ENCODE measurements around the gene SERPINA3. TPM values are rescaled to one million over a fixed set of nuclear protein-coding genes. Genes with fewer than 3 reads are reported as not detected.

Gene SERPINA3
- total RNA-seq, 1 donor from 2014 or later: 5.2 TPM

- Mint-ChIP-seq H3K4me1 (ENCODE audit: low read depth) (peaks cover 13% of the 10 kb centered on the region), H3K9me3 (ENCODE audit: low read depth) (peaks cover 29% of the 10 kb centered on the region), H3K4me3 (ENCODE audit: low read depth) (no peak overlapping the region), H3K36me3 (ENCODE audit: insufficient read depth) (peaks cover 12% of the 10 kb centered on the region), H3K27me3 (peaks cover 8% of the 10 kb centered on the region), H3K27ac (no peak overlapping the region)
- no peak for DNase-seq (ENCODE audit: low spot score, unreplicated experiment)
- TF ChIP-seq CTCF (IDR thresholded peaks at IDR 0.05; ENCODE audit: unreplicated experiment): no peak
Measured at GRCh38 chr14:94615823-94616570, 3.8 kb downstream of the SERPINA3 start.

GRCh38 chr14:94617366-94617941 lies 5.3 kb downstream of the SERPINA3 start:
- Mint-ChIP-seq H3K9me3 (ENCODE audit: low read depth) (peaks cover 29% of the 10 kb centered on the region), H3K4me3 (ENCODE audit: low read depth) (no peak overlapping the region), H3K27me3 (peaks cover 11% of the 10 kb centered on the region), H3K27ac (no peak overlapping the region), H3K4me1 (ENCODE audit: low read depth) (peaks cover 6% of the 10 kb centered on the region), H3K36me3 (ENCODE audit: insufficient read depth) (peaks cover 12% of the 10 kb centered on the region)
- TF ChIP-seq CTCF (IDR thresholded peaks at IDR 0.05; ENCODE audit: unreplicated experiment): no peak
- DNase-seq (ENCODE audit: low spot score, unreplicated experiment): no peak

DNA sequence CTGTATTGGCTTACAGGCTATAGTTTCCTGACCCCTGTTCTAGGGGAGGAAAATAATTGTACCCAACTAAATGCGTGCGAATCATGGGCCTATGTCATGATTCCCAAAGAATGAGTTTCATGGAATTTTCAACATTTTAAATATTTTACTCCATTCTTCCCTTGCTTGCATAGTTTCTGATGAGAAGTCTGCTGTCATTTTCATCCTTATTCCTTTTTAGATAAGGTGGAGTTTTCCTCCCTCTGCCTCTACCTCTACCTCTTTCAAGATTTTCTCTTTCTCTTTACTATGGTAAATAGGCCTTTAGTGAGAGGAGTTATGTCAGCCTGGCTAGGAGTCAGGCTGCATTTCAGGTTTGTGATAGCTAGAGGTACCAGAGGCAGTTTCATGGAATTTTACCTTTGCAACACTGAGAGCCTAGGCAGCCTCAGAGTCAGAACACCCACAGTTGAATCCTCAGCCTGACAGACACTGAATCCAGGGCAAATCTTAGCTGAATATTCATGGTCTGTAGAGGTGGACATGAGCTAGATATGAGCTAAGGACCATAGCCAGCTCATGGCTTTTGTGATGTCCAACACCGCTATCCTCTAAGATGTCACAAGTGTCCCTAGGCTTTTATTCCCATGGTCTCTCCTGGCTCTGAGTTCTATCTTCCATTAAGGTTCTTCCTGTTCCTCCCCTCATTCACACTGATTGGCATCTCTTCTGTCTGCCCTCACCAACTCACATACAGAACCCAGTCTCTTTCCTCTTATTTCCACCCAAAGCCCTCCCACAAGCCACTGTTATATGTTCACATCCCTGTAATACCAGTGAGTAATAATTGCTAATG lies 6.0 kb downstream of the SERPINA3 start:
- peaks cover 2% of the 10 kb centered on the region for H3K4me1 Mint-ChIP-seq (ENCODE audit: low read depth)
- no peak for TF ChIP-seq CTCF (IDR thresholded peaks at IDR 0.05; ENCODE audit: unreplicated experiment)
- H3K9me3 Mint-ChIP-seq (ENCODE audit: low read depth): peaks cover 29% of the 10 kb centered on the region
- no peak overlapping the region for H3K4me3 Mint-ChIP-seq (ENCODE audit: low read depth)
- H3K36me3 Mint-ChIP-seq (ENCODE audit: insufficient read depth): peaks cover 12% of the 10 kb centered on the region
- H3K27ac Mint-ChIP-seq: no peak overlapping the region
- DNase-seq (ENCODE audit: low spot score, unreplicated experiment): no peak
- H3K27me3 Mint-ChIP-seq: peaks cover 11% of the 10 kb centered on the region

DNA sequence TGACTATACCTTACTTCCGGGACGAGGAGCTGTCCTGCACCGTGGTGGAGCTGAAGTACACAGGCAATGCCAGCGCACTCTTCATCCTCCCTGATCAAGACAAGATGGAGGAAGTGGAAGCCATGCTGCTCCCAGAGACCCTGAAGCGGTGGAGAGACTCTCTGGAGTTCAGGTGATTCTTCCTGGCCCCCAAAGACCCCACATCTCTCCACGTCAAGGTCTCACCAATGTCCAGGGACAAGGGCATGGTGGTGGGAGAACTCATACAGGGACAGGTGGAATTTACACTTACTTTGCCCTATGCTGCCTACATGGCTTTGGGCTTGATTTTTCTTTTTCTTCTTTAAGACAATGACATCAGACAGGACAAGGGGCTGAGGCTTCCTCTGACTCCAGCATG lies 7.1 kb downstream of the SERPINA3 start:
- TF ChIP-seq CTCF (IDR thresholded peaks at IDR 0.05; ENCODE audit: unreplicated experiment): no peak
- Mint-ChIP-seq H3K4me1 (ENCODE audit: low read depth) (no peaks in the 10 kb centered on the region), H3K4me3 (ENCODE audit: low read depth) (no peak overlapping the region), H3K36me3 (ENCODE audit: insufficient read depth) (peaks cover 12% of the 10 kb centered on the region), H3K27me3 (peaks cover 11% of the 10 kb centered on the region), H3K27ac (no peak overlapping the region), H3K9me3 (ENCODE audit: low read depth) (peaks cover 29% of the 10 kb centered on the region)
- no peak for DNase-seq (ENCODE audit: low spot score, unreplicated experiment)

DNA sequence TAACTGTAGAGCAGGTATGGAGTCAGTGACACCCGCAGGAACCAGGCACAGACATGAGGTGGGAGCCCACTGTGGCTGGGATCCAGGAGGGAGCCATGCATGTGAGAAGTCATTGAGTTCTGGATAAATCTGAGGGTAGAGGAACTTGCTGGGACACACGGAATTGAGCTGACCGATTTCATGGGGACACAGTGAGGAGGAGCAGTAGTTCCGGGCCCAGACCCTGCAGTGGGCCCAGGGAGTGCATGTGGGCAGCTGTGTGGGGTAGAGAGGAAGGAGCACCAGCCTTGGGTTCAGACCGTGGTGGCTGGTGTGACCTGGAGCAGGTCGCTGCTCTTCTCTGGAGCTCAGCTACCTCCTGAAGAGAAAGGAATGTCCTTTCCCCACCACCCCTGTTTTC lies 8.4 kb downstream of the SERPINA3 start:
- no peak for TF ChIP-seq CTCF (IDR thresholded peaks at IDR 0.05; ENCODE audit: unreplicated experiment)
- Mint-ChIP-seq H3K9me3 (ENCODE audit: low read depth) (peaks cover 29% of the 10 kb centered on the region), H3K4me1 (ENCODE audit: low read depth) (no peaks in the 10 kb centered on the region), H3K36me3 (ENCODE audit: insufficient read depth) (peaks cover 12% of the 10 kb centered on the region), H3K27ac (no peak overlapping the region), H3K27me3 (peaks cover 11% of the 10 kb centered on the region), H3K4me3 (ENCODE audit: low read depth) (no peak overlapping the region)
- no peak for DNase-seq (ENCODE audit: low spot score, unreplicated experiment)
